ENCODE data around the gene TMEM39B.

Gene TMEM39B

GRCh38 chr1:32040711-32041110 is 32.0 kb upstream of the TMEM39B start:
- H3K4me3 ChIP-seq (ENCODE audit: low read depth, low read length): no peak overlapping the region
- no peak for TF ChIP-seq CTCF (IDR thresholded peaks at IDR 0.05; ENCODE audit: borderline replicate concordance, insufficient read depth, low read depth, low read length)

GRCh38 chr1:32042330-32042729 is 30.4 kb upstream of the TMEM39B start:
- no peak overlapping the region for H3K4me3 ChIP-seq (ENCODE audit: low read depth, low read length)
- TF ChIP-seq CTCF (IDR thresholded peaks at IDR 0.05; ENCODE audit: borderline replicate concordance, insufficient read depth, low read depth, low read length): no peak

GRCh38 chr1:32044234-32044633 is 28.5 kb upstream of the TMEM39B start:
- TF ChIP-seq CTCF (IDR thresholded peaks at IDR 0.05; ENCODE audit: borderline replicate concordance, insufficient read depth, low read depth, low read length): no peak
- H3K4me3 ChIP-seq (ENCODE audit: low read depth, low read length): no peak overlapping the region

GRCh38 chr1:32045772-32046171 is 27.0 kb upstream of the TMEM39B start:
- TF ChIP-seq CTCF (IDR thresholded peaks at IDR 0.05; ENCODE audit: borderline replicate concordance, insufficient read depth, low read depth, low read length): no peak
- no peak overlapping the region for H3K4me3 ChIP-seq (ENCODE audit: low read depth, low read length)

GRCh38 chr1:32047701-32048100 is 25.0 kb upstream of the TMEM39B start:
- TF ChIP-seq CTCF (IDR thresholded peaks at IDR 0.05; ENCODE audit: borderline replicate concordance, insufficient read depth, low read depth, low read length): no peak
- H3K4me3 ChIP-seq (ENCODE audit: low read depth, low read length): no peak overlapping the region

- no peak overlapping the region for H3K4me3 ChIP-seq (ENCODE audit: low read depth, low read length)
- no peak for TF ChIP-seq CTCF (IDR thresholded peaks at IDR 0.05; ENCODE audit: borderline replicate concordance, insufficient read depth, low read depth, low read length)
Observed at GRCh38 chr1:32048440-32048839, 24.3 kb upstream of the TMEM39B start.

- H3K4me3 ChIP-seq (ENCODE audit: low read depth, low read length): no peak overlapping the region
- no peak for TF ChIP-seq CTCF (IDR thresholded peaks at IDR 0.05; ENCODE audit: borderline replicate concordance, insufficient read depth, low read depth, low read length)
Observed at GRCh38 chr1:32051706-32052105, 21.0 kb upstream of the TMEM39B start.
